Stimulated activated CD4-positive, alpha-beta T cell treated with anti-CD3 and anti-CD28 coated beads, Interleukin-1b, Interleukin-23, amount 100 ng/mL, for 48 hours (primary cell): ENCODE measurements around the gene AUTS2.

Experiments
- DNase-seq: peaks from one replicate; pipeline ENCODE4 v3.0.0-alpha.2; 2020

Gene AUTS2

GRCh38 chr7:69871213-69871885 lies 273.1 kb downstream of the AUTS2 start:
- no peak for DNase-seq

- no peak for DNase-seq
These were observed 273.8 kb downstream of the AUTS2 start for GRCh38 chr7:69871886-69872569.

GRCh38 chr7:69873512-69873911 lies 275.2 kb downstream of the AUTS2 start:
- no peak for DNase-seq

GRCh38 chr7:69878015-69878414 lies 279.7 kb downstream of the AUTS2 start:
- DNase-seq, result no peak

- DNase-seq, result no peak
These were observed 280.3 kb downstream of the AUTS2 start for GRCh38 chr7:69878591-69878990.

DNA sequence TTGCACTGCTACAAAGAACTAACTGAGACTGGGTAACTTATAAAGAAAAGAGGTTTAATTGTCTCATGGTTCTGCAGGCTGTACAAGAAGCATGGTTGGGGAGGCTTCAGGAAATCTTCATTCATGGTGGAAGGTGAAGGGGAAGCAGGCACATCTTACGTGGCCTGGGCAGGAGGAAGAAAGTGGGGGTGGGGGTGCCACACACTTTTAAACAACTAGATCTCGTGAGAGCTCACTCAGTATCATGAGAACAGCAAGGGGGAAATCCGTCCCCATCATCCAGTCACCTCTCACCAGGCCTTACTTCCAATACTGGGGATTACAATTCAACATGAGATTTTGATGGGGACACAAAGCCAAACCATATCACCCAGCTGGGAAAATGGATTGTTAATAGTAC lies 281.7 kb downstream of the AUTS2 start:
- DNase-seq, result no peak

DNA sequence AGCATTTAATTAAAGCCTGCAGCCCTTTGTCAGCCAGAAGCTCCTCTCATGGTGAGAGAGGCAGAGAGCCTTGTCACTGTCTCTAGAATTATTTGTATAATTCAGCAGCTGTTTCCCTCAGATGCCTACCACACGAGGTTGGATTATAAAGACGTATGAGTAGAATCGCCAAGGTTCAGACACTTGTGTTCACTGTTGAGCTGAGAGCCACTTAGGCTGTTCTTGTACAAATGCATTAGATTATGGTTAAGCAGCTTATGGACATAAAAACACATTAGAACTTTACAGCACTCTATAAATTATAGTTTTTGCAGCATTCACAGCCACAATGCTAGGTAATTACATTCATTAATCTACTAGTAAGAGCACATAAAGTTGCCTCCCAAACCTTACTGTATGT lies 282.6 kb downstream of the AUTS2 start:
- DNase-seq, result no peak

- DNase-seq, result no peak
These were observed 284.0 kb downstream of the AUTS2 start for GRCh38 chr7:69882269-69882668.

- DNase-seq, result no peak
These were observed 285.2 kb downstream of the AUTS2 start for GRCh38 chr7:69883399-69883891.

- DNase-seq, result no peak
These were observed 287.2 kb downstream of the AUTS2 start for GRCh38 chr7:69885431-69885830.

DNA sequence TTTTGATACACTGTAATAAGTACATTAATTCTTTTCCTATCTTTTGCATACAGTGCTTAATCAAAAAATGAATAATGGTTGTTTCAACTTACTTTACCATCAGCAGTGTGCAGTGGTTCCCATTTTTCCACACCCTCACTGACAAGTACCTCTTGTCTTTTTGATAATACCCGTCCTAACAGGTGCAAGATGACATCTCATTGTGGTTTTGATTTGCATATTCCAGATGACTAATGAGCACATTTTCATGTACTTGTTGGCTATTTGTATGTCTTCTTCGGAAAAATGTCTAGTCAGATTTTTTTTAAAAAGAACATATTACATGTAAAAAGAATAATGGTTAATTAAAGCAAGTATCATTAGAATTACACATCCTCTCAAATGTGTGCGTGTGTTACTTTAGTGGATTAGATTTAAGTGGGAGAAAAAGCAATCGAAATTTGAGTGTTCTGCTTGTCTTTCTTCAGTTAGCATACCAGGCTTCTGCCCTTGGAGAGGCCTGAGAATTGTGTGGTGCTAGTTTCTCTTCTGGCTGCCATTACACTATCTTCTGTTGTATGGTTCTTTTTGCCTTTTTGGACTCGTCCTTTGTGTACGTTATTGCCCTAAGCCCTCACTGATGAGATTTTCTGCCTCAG lies 291.2 kb downstream of the AUTS2 start:
- no peak for DNase-seq

DNA sequence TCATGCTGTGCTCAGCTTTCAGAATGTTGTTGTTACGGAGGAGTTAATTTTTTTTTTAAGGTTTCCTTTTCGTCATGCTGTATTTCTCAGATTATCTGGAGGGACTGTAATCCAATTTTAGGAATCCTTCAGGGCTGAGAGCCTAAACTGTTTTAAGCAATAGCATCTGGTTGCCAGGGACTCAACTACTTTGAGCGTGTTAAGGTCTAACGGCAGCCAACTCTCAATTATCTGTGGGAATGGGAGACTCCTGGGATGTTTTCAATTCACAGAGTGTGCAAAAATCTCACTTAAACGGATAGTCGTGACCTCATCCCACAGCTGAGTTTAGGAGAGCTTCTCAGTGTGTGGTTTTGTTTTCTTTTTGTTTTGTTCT lies 291.7 kb downstream of the AUTS2 start:
- no peak for DNase-seq

GRCh38 chr7:69892790-69893189 lies 294.5 kb downstream of the AUTS2 start:
- no peak for DNase-seq

DNA sequence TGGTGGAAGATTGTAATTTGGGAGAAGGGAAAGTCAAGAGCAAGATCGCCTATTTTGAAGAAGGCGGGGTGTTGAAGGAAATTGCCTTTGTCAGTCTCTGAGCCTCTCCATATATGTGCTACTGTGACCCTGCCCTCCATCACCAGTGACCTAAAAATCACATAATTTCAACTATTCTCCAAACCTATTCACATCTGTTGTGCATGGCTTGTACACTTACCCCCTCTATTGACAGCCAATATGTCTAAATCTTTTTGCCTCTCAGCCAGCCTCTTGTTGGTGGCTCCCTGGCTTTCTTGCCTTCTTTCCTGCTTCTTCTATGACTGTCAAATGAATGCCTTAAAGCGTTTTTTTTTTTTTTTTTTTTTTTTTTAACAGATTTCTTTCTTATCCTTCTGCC lies 295.6 kb downstream of the AUTS2 start:
- no peak for DNase-seq

GRCh38 chr7:69895446-69895845 lies 297.2 kb downstream of the AUTS2 start:
- no peak for DNase-seq

GRCh38 chr7:69896121-69896520 lies 297.8 kb downstream of the AUTS2 start:
- DNase-seq, result no peak

DNA sequence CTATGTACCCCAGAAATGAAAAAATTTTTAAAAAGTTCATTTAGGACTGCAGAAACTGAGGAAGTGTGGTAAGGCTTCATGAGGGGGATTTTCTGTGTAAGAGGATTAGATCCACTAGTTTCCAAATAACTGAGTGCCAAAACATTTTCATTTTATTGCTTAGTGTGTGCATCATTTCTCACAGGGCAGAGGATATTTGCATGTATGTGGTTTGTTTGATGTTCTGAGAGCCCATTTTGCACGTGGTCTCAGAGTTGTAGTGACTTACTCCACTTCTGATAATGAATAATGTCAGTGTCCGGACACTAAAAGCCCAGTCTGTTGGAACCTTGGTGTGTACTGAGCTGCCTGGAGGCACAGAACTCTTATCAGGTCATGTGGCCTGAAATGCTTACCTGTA lies 299.9 kb downstream of the AUTS2 start:
- DNase-seq, result no peak

DNA sequence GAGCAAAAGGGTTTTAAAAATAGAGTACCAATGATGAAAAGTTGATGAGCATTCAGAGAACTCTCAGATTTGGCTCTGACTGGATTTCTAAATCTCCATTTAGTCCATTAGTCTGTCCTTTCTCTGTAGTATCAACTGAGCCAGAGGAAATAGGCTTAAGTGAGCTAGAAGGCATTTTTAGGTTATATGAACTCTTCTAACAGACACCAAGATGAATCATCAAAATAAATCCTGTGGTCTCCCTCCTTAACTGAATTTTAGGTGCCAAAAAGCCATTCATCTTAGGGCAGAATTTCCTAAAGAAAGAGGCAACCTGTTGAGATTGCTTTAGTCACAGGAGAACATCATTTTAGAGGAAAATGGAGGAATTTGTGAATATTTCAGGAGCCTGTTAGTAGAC lies 305.1 kb downstream of the AUTS2 start:
- no peak for DNase-seq

- DNase-seq, result no peak
These were observed 308.2 kb downstream of the AUTS2 start for GRCh38 chr7:69906283-69906995.

DNA sequence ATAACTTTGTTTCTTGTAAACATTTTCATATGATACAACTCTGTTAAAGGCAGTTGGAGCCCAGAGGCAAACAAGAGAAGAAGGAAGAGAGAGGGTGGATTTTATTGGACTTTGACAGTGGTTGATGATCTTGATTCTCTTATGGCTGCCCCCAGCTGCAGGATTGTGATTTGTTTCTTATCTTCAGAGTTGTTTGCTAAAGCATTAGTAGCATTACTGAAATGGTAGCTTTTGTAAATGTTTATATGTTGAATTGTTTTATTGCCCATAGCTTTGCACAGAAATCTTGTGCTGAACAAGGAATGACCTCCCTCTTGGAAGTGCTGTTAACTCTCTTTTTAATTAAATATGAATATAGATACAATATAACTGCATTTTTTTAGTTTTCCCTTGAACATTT lies 309.4 kb downstream of the AUTS2 start:
- DNase-seq, result no peak

GRCh38 chr7:69908454-69908853 lies 310.2 kb downstream of the AUTS2 start:
- DNase-seq, result no peak

- DNase-seq, result no peak
These were observed 311.9 kb downstream of the AUTS2 start for GRCh38 chr7:69910150-69910549.

- DNase-seq, result no peak
These were observed 313.1 kb downstream of the AUTS2 start for GRCh38 chr7:69911337-69911736.

DNA sequence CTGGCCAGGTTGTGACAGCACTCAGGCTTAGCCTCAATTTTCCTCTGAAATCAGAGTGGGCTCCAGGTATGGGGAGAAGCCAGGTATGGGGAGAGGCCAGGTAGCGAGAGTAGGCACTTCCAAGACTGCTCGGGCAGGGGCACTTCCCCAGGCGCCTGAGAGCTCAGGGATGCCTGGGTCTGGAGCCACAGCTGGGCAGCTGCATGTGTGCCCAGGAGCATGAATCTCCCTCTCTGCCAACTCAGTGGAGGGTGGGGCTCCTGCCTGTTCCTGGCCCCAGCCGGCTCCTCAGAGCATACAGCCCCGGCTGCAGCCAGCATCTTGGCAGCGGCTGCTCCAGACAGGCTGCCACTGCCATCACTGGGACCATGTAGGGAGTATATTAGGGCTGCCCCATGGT lies 313.9 kb downstream of the AUTS2 start:
- DNase-seq, result no peak
